H1 (cell line): Measurements from ENCODE around the gene STK39. TPM values are rescaled to one million over a fixed set of nuclear protein-coding genes. Genes with fewer than 3 reads are reported as not detected.

Experiments used
- CTCF ChIA-PET: fragments of 300-600 bp; sonication (Branson Sonifier 250); formaldehyde crosslinking; loops from one replicate; lab custom pipeline; 2021; ENCODE audit not compliant: partially characterized antibody; lab: Charles Lee
- POLR2A ChIA-PET: fragments of 300-600 bp; sonication (Branson Sonifier 250); formaldehyde crosslinking; loops from one replicate; lab custom pipeline; 2021; ENCODE audit warnings: inconsistent platforms; ENCODE audit not compliant: partially characterized antibody; lab: Charles Lee
- DNase-seq, 2 experiments: peaks; one replicate each; pipeline versions ENCODE4 v3.0.0 to v3.0.0-alpha.2; 2010 to 2022; ENCODE audit warnings: low spot score in 2 of 2, low read depth in 1 of 2, mixed read lengths in 1 of 2
- FAIRE-seq: peaks from 2 replicates; lab custom pipeline; 2011; peaks lifted over from hg19 to GRCh38; lab: Jason Lieb, UNC
- H2AFZ ChIP-seq: 2 replicates; pipeline ENCODE4 v1.8.1; 2012; ENCODE audit warnings: low read length, inconsistent platforms
- H2AK5ac ChIP-seq: 2 replicates; pipeline ENCODE4 v1.6.1; 2013; ENCODE audit warnings: low read depth, low read length
- H2BK120ac ChIP-seq: replicated peaks from 2 replicates; pipeline ENCODE3; 2013; ENCODE audit warnings: low read depth, low read length, inconsistent platforms
- H2BK12ac ChIP-seq: 2 replicates; pipeline ENCODE4 v1.6.1; 2013; ENCODE audit warnings: low read depth, low read length
- H2BK15ac ChIP-seq: 2 replicates; pipeline ENCODE4 v1.6.1; 2013; ENCODE audit warnings: low read length
- H2BK20ac ChIP-seq: 2 replicates; pipeline ENCODE4 v1.6.1; 2013; ENCODE audit warnings: low read length
- H2BK5ac ChIP-seq: 2 replicates; pipeline ENCODE4 v1.6.1; 2013; ENCODE audit warnings: low read depth, low read length
- H3K14ac ChIP-seq: 2 replicates; pipeline ENCODE4 v1.6.1; 2013; ENCODE audit warnings: inconsistent platforms; ENCODE audit not compliant: insufficient read length
- H3K18ac ChIP-seq: 2 replicates; pipeline ENCODE4 v1.6.1; 2013; ENCODE audit warnings: low read length; ENCODE audit errors: extremely low read depth
- H3K23ac ChIP-seq: 2 replicates; pipeline ENCODE4 v1.6.1; 2013; ENCODE audit warnings: inconsistent platforms; ENCODE audit not compliant: insufficient read length
- H3K23me2 ChIP-seq: 2 replicates; pipeline ENCODE4 v1.6.1; 2013; ENCODE audit warnings: low read depth, low read length
- H3K27ac ChIP-seq: 2 replicates; pipeline ENCODE4 v1.6.1; 2011; ENCODE audit warnings: low read depth, low read length, inconsistent platforms
- H3K27me3 ChIP-seq, 4 experiments: replicated peaks in 1 of 4; 1 replicate in 1 of 4; 2 replicates in 3 of 4; pipeline versions ENCODE4 v1.6.1 to v1.8.1; 2011 to 2013; ENCODE audit warnings: low read length in 3 of 4, mild to moderate bottlenecking in 3 of 4, inconsistent platforms in 2 of 4, mixed read lengths in 2 of 4, moderate library complexity in 1 of 4; ENCODE audit not compliant: control insufficient read depth in 3 of 4, insufficient read depth in 3 of 4; ENCODE audit errors: extremely low read depth in 1 of 4
- H3K36me3 ChIP-seq, 4 experiments: 2 replicates each; pipeline versions ENCODE4 v1.6.1 to v1.8.1; 2011 to 2013; ENCODE audit warnings: mild to moderate bottlenecking in 4 of 4, low read length in 3 of 4, moderate library complexity in 2 of 4, control low read depth in 1 of 4, inconsistent platforms in 1 of 4; ENCODE audit not compliant: insufficient read depth in 4 of 4, control insufficient read depth in 2 of 4
- H3K4ac ChIP-seq: replicated peaks from 2 replicates; pipeline ENCODE3; 2013; ENCODE audit warnings: low read length, low read depth, mixed read lengths, inconsistent platforms; ENCODE audit not compliant: insufficient read length
- H3K4me1 ChIP-seq, 4 experiments: replicated peaks in 1 of 4; 1 replicate in 1 of 4; 2 replicates in 3 of 4; pipeline versions ENCODE4 v1.6.1 to v1.8.1; 2011 to 2013; ENCODE audit warnings: low read length in 3 of 4, inconsistent platforms in 2 of 4, mixed read lengths in 1 of 4; ENCODE audit not compliant: insufficient read depth in 4 of 4, control insufficient read depth in 3 of 4
- H3K4me2 ChIP-seq, 2 experiments: 2 replicates each; pipeline versions ENCODE4 v1.6.1 to v1.8.1; 2011 to 2013; ENCODE audit warnings: low read depth in 2 of 2, low read length in 2 of 2, control low read depth in 1 of 2, inconsistent platforms in 1 of 2, mild to moderate bottlenecking in 1 of 2; ENCODE audit not compliant: insufficient read depth in 1 of 2
- H3K4me3 ChIP-seq, 4 experiments: fragments of 200-600, 300-600 bp in 1 of 4; sonication (generic), shearing (Covaris generic), sonication (Bioruptor Twin) in 1 of 4; 2 replicates each; pipeline versions ENCODE4 v1.5.1 to v1.8.1; 2011 to 2016; ENCODE audit warnings: low read length in 4 of 4, low read depth in 3 of 4, control low read depth in 2 of 4, inconsistent platforms in 2 of 4, mild to moderate bottlenecking in 2 of 4, mixed read lengths in 1 of 4, moderate library complexity in 1 of 4; ENCODE audit not compliant: insufficient read depth in 2 of 4; ENCODE audit errors: extremely low read depth in 1 of 4
- H3K56ac ChIP-seq: replicated peaks from 2 replicates; pipeline ENCODE3; 2013; ENCODE audit warnings: low read depth, mild to moderate bottlenecking, mixed read lengths, low read length, inconsistent platforms; ENCODE audit not compliant: insufficient read length
- H3K79me1 ChIP-seq: 2 replicates; pipeline ENCODE4 v1.6.1; 2013; ENCODE audit warnings: low read depth, low read length, control low read depth
- H3K79me2 ChIP-seq, 2 experiments: 2 replicates each; pipeline versions ENCODE4 v1.6.1 to v1.8.1; 2012 to 2013; ENCODE audit warnings: low read length in 2 of 2, mild to moderate bottlenecking in 2 of 2, inconsistent platforms in 1 of 2; ENCODE audit not compliant: insufficient read depth in 2 of 2, control insufficient read depth in 1 of 2
- H3K9ac ChIP-seq, 4 experiments: replicated peaks in 1 of 4; 1 replicate in 1 of 4; 2 replicates in 3 of 4; pipeline versions ENCODE4 v1.6.1 to v1.8.1; 2011 to 2013; ENCODE audit warnings: low read depth in 3 of 4, low read length in 3 of 4, control low read depth in 2 of 4, mild to moderate bottlenecking in 2 of 4, moderate library complexity in 2 of 4, inconsistent platforms in 1 of 4; ENCODE audit errors: extremely low read depth in 1 of 4
- H3K9me3 ChIP-seq, 2 experiments: 2 replicates each; pipeline versions ENCODE4 v1.6.1 to v1.8.1; 2012 to 2013; ENCODE audit warnings: mild to moderate bottlenecking in 2 of 2, moderate library complexity in 2 of 2, control low read depth in 1 of 2, inconsistent platforms in 1 of 2, low read depth in 1 of 2, low read length in 1 of 2, mixed read lengths in 1 of 2; ENCODE audit not compliant: insufficient read depth in 2 of 2
- H4K20me1 ChIP-seq, 2 experiments: replicated peaks in 1 of 2; 2 replicates each; pipeline versions ENCODE3 to v1.8.1; 2011 to 2013; ENCODE audit warnings: inconsistent platforms in 2 of 2, low read length in 2 of 2, mild to moderate bottlenecking in 1 of 2; ENCODE audit not compliant: insufficient read depth in 2 of 2, control insufficient read depth in 1 of 2
- H4K5ac ChIP-seq: 2 replicates; pipeline ENCODE4 v1.6.1; 2013; ENCODE audit warnings: low read length, low read depth, mixed read lengths, inconsistent platforms; ENCODE audit not compliant: insufficient read length
- H4K8ac ChIP-seq: 2 replicates; pipeline ENCODE4 v1.8.0; 2013; ENCODE audit warnings: mild to moderate bottlenecking, moderate library complexity, low read length, inconsistent platforms; ENCODE audit not compliant: insufficient read depth; ENCODE audit errors: extremely low read depth
- H4K91ac ChIP-seq: replicated peaks from 2 replicates; pipeline ENCODE3; 2013; ENCODE audit warnings: low read length, mixed read lengths, inconsistent platforms; ENCODE audit not compliant: insufficient read length
- BCL11A ChIP-seq, 2 experiments: IDR thresholded peaks; one replicate each; pipeline ENCODE4 v1.6.1; 2011; ENCODE audit warnings: low read depth in 2 of 2, low read length in 2 of 2, mild to moderate bottlenecking in 2 of 2
- CHD2 ChIP-seq: IDR thresholded peaks from 2 replicates; pipeline ENCODE4 v1.6.1; 2012; ENCODE audit warnings: low read length, improper control_type of control experiment
- CTBP2 ChIP-seq: IDR thresholded peaks from 2 replicates; pipeline ENCODE4 v1.7.0; 2011; ENCODE audit warnings: borderline replicate concordance, mild to moderate bottlenecking, moderate library complexity, mixed read lengths, low read length; ENCODE audit not compliant: insufficient read depth, insufficient read length
- EGR1 ChIP-seq: IDR thresholded peaks from 2 replicates; pipeline ENCODE4 v1.6.1; 2011; ENCODE audit warnings: low read depth, low read length, borderline replicate concordance
- GABPA ChIP-seq: IDR thresholded peaks from 2 replicates; pipeline ENCODE4 v1.6.1; 2011; ENCODE audit warnings: mild to moderate bottlenecking, low read length, moderate library complexity, borderline replicate concordance; ENCODE audit not compliant: insufficient read depth
- HDAC2 ChIP-seq, 2 experiments: fragments of 300-600 bp in 1 of 2; sonication (generic) in 1 of 2; IDR thresholded peaks; 2 replicates each; pipeline ENCODE4 v1.6.1; 2011 to 2012; ENCODE audit warnings: low read depth in 2 of 2, low read length in 2 of 2, mild to moderate bottlenecking in 2 of 2, moderate library complexity in 2 of 2, borderline replicate concordance in 1 of 2, inconsistent platforms in 1 of 2
- KDM4A ChIP-seq: IDR thresholded peaks from one replicate; pipeline ENCODE4 v1.7.1; 2012; ENCODE audit warnings: low read depth, mild to moderate bottlenecking, moderate library complexity, low read length, inconsistent platforms; ENCODE audit not compliant: severe bottlenecking
- NANOG ChIP-seq: IDR thresholded peaks from 2 replicates; pipeline ENCODE4 v1.6.1; 2011; ENCODE audit warnings: low read length, low read depth, mild to moderate bottlenecking, inconsistent platforms; ENCODE audit not compliant: insufficient read depth, poor library complexity, severe bottlenecking
- SRF ChIP-seq: IDR thresholded peaks from 2 replicates; pipeline ENCODE4 v1.6.1; 2011; ENCODE audit warnings: mild to moderate bottlenecking, low read depth, low read length, moderate library complexity
- TAF7 ChIP-seq: optimal IDR thresholded peaks from 2 replicates; pipeline ENCODE3; 2011; ENCODE audit warnings: low read depth, mild to moderate bottlenecking, inconsistent platforms, low read length, moderate library complexity, borderline replicate concordance
- WGBS, 2 experiments: shearing (Covaris generic) in 1 of 2; methylation state at CpG; one replicate each; pipeline versions ENCODE4 v1.1.6 to v1.1.7; 2013 to 2015; ENCODE audit warnings: low lambda C conversion rate in 2 of 2, mixed read lengths in 2 of 2, inconsistent platforms in 1 of 2, low coverage in 1 of 2, missing lambda C conversion rate in 1 of 2; ENCODE audit not compliant: insufficient replicate concordance in 2 of 2, insufficient coverage in 1 of 2, insufficient read length in 1 of 2; ENCODE audit errors: extremely low coverage in 1 of 2, missing lambda C conversion rate in 1 of 2; 5-methylcytosine and 5-hydroxymethylcytosine counted together
- polyA plus RNA-seq, 7 experiments: library from polyadenylated mRNA; depleted of rRNA in 3 of 7; stranded (reverse) in 5 of 7; unstranded in 2 of 7; fragments of >200 nt in 5 of 7; fragments of 200-250 nt in 2 of 7; gene quantifications; 1 replicate in 5 of 7; 2 replicates in 1 of 7; 4 replicates in 1 of 7; pipeline versions ENCODE4 v1.2.1 to v1.2.3, GENCODE V29; 2011 to 2013; ENCODE audit warnings: missing spikeins in 2 of 7, mixed read lengths in 2 of 7
- total RNA-seq: library from RNA; stranded (reverse); fragmentation: NEBNext Ultra II Directional; extraction: Animal tissue kit (Norgen Biotek cat#: 25700); gene quantifications from 2 replicates; pipeline ENCODE4 v1.2.1, GENCODE V29; 2021
- TF ChIP-seq, protein P1 (sequence below), 3 experiments: IDR thresholded peaks; 1 replicate in 2 of 3; 2 replicates in 1 of 3; pipeline versions ENCODE4 v1.5.1 to v1.6.1; 2011; ENCODE audit warnings: low read length in 3 of 3, mild to moderate bottlenecking in 3 of 3, inconsistent platforms in 2 of 3, low read depth in 1 of 3, moderate library complexity in 1 of 3; ENCODE audit not compliant: insufficient read depth in 1 of 3; ENCODE audit errors: control extremely low read depth in 1 of 3

Gene STK39
- total and polyA plus RNA-seq, 2 of the 8 experiments (the other 6 are each of a cell fraction or from before 2014, with no cell fraction given), result 13.7 to 23.8 TPM

DNA sequence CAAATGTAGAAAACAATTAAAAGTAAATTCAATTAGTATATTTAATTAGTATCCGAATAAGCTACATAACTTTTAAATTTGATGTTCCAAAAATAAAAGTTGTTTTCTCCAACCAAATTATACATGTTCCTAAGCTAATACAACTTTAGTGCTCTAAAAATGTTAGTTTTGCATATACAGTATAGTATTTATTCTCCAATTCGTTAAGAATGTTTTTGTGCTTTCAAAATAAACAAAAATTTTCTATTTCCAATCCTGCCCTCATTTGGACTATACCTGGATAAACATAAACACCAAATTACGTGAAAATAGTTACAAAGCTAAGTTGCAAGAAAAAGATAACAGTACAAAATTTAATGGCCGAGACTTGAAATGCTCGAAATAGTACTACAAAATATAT, 71.9 kb downstream of the STK39 start:
- WGBS, 2 experiments, result 78% methylated on average over 5 of the region's 5 CpGs; no CpG with 5 or more reads in 1 of the 2 experiments
- ChIA-PET POLR2A (no interaction called here), CTCF (interaction anchor here (0.5 to 1.4 kb wide), 5 partner anchors 14 to 159 kb away, joined by 3 to 5 read pairs (median 3); no protein-coding TSS in a partner anchor)
- Histone ChIP-seq H4K91ac (no peak overlapping the region), H2BK12ac (no peak overlapping the region), H3K4me1 (peaks cover 0 to 9% (median 2%) of the 10 kb centered on the region in 4 experiments; a peak in 3 of 7 replicates), H2AFZ (no peak overlapping the region), H3K18ac (no peak overlapping the region), H3K23me2 (no peaks in the 10 kb centered on the region), H3K79me2 (no peaks in the 10 kb centered on the region), H3K4me2 (no peak overlapping the region), H4K5ac (no peak overlapping the region), H2BK5ac (no peak overlapping the region), H4K8ac (no peak overlapping the region), H3K9ac (no peak overlapping the region), H3K9me3 (no peaks in the 10 kb centered on the region), H2BK120ac (no peak overlapping the region), H4K20me1 (no peaks in the 10 kb centered on the region), H3K14ac (no peak overlapping the region), H3K56ac (no peak overlapping the region), H3K4me3 (no peak overlapping the region), H3K27ac (no peak overlapping the region), H3K27me3 (no peaks in the 10 kb centered on the region), H3K4ac (no peak overlapping the region), H2BK20ac (no peak overlapping the region), H3K36me3 (no peaks in the 10 kb centered on the region), H3K23ac (no peak overlapping the region), H3K79me1 (no peaks in the 10 kb centered on the region), H2BK15ac (no peak overlapping the region), H2AK5ac (no peak overlapping the region)
- no peak for FAIRE-seq
- DNase-seq, result no peak
- TF ChIP-seq SRF (no peak), KDM4A (no peak), TAF7 (no peak), CTBP2 (no peak), GABPA (no peak), NANOG (no peak), CHD2 (no peak), HDAC2 (IDR thresholded peaks at IDR 0.05; ENCODE audit: borderline replicate concordance in 1 of 2, low read depth in 2 of 2, low read length in 2 of 2) (no peak), BCL11A (IDR thresholded peaks at IDR 0.05; ENCODE audit: low read depth in 2 of 2, low read length in 2 of 2) (no peak), EGR1 (no peak)
- TF ChIP-seq, protein P1, sequence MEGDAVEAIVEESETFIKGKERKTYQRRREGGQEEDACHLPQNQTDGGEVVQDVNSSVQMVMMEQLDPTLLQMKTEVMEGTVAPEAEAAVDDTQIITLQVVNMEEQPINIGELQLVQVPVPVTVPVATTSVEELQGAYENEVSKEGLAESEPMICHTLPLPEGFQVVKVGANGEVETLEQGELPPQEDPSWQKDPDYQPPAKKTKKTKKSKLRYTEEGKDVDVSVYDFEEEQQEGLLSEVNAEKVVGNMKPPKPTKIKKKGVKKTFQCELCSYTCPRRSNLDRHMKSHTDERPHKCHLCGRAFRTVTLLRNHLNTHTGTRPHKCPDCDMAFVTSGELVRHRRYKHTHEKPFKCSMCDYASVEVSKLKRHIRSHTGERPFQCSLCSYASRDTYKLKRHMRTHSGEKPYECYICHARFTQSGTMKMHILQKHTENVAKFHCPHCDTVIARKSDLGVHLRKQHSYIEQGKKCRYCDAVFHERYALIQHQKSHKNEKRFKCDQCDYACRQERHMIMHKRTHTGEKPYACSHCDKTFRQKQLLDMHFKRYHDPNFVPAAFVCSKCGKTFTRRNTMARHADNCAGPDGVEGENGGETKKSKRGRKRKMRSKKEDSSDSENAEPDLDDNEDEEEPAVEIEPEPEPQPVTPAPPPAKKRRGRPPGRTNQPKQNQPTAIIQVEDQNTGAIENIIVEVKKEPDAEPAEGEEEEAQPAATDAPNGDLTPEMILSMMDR (IDR thresholded peaks at IDR 0.05; ENCODE audit: control extremely low read depth in 1 of 3, insufficient read depth in 1 of 3, low read depth in 1 of 3, low read length in 3 of 3), result no peak
